NCI-H82 (cell line): ENCODE measurements around the gene IRF9.

Experiments used
- DNase-seq: peaks from one replicate; lab custom pipeline; 2025; lab: John Stamatoyannopoulos, UW

IRF9 gene

GRCh38 chr14:24131549-24131966 is 29.5 kb upstream of the IRF9 start:
- no peak for DNase-seq

DNA sequence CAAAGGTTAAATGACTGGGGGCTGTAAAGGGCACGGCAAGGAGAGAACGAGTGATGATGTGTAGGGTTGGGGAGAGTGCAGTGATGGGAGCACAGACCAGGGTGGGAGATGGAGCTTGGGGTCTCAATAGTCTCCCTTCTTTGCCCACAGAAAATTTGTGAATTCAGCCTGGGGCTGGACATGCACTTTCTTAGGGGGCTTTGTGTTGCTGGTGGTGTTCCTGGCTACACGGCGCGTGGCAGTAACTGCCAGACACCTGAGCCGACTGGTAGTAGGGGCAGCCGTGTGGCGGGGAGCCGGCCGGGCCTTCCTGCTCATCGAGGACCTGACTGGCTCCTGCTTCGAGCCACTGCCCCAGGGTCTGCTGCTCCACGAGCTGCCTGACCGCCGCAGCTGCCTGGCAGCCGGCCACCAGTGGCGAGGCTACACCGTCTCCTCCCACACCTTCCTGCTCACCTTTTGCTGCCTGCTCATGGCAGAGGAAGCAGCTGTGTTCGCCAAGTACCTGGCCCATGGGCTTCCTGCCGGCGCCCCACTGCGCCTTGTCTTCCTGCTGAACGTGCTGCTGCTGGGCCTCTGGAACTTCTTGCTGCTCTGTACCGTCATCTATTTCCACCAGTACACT is 28.9 kb upstream of the IRF9 start:
- DNase-seq = no peak

DNA sequence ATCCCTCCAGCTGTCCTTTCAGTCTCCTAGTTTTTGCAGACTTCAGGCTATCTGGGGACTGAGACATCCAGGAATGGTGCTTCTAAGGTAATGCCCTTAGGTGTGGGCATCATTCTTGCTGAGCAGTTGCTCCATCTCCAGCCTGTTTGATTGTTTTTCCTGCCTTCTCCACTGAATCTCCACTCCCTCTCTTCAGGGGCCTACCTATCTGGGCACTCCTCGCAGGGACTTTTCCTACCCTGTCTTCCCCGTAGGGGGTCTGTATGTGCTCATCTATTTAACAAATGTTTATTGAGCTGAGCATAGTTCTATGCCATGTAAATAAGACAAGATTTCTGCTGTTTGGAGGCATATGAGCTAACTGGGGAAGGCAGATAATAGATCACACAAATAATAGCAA is 28.1 kb upstream of the IRF9 start:
- no peak for DNase-seq

- no peak for DNase-seq
These were observed 27.3 kb upstream of the IRF9 start for GRCh38 chr14:24133735-24134134.

- DNase-seq = no peak
These were observed 25.6 kb upstream of the IRF9 start for GRCh38 chr14:24135584-24135833.

DNA sequence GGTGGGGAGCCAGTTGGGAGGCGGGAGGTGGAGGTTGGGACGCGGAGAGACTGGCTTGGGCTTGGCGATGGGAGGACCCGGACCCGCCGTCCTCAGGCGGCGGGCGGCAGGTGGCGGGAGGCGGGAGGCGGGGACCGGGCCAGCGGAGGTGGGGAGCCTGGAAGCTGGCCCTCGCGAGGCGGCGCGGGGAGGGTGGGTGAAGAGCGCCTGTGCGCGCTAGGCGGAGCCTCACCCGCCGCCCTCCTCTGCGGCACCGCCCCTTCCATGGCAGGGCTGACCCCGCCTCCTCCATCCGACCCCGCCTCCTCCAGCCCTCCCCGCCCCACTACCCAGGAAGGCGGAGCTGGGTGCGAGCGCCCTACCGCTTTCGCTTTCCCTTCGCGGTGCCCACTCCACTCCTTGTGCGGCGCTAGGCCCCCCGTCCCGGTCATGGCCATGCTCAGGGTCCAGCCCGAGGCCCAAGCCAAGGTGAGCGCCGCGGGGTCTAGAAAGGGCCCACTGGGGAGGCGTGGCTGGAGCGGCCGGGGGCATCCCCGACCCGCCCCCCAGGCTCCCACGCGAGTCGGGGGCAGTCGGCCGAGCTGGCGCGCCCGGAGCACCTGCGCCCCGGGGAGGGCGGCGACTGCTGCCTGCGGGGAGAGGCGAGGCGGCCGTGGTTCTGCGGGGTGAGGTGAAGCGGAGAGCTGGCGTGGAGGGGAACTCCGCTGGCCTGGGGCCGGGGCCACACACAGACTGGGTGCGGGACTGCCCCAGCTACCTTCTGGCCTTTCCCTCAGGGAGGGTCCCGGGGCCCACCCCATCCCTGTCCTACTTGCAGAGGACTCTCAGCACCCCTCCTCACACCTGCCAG is 25.0 kb upstream of the IRF9 start, which contains the start of gene PSME1:
Gene PSME1, plus strand, starts transcription at position 361 of the 850 bp plus-strand sequence. Its CDS starts 69 bp downstream, at position 430.
- DNase-seq = peak; percentile 95

GRCh38 chr14:24136684-24137528 is 24.2 kb upstream of the IRF9 start:
- DNase-seq = peak; percentile 36

DNA sequence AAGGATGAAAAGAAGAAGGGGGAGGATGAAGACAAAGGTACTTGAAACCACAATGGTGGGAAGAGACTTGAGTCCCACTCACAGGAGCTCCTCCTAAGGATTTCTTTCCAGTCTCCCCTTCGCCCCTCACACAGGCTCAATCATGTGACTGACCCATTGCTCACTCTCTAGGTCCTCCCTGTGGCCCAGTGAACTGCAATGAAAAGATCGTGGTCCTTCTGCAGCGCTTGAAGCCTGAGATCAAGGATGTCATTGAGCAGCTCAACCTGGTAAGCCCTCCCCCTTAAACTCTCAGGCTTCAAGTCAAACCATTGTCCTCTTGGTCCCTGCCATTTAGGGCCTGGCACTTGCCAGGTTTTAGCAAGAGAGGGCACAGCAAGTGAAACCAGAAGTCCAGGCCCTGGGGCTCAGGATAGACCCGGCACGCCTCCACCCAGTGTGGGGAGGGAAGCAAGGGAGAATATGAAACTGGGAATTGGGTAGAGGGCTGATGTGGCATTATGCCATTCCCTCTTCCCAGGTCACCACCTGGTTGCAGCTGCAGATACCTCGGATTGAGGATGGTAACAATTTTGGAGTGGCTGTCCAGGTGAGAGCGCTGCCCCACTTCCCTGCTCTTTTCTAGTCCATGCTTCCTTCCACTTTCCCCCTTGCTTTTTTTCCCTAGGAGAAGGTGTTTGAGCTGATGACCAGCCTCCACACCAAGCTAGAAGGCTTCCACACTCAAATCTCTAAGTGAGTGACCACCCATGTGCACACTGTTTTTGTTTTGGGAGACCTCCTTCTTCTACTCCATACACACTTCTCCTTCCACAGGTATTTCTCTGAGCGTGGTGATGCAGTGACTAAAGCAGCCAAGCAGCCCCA is 23.3 kb upstream of the IRF9 start:
- DNase-seq = no peak

DNA sequence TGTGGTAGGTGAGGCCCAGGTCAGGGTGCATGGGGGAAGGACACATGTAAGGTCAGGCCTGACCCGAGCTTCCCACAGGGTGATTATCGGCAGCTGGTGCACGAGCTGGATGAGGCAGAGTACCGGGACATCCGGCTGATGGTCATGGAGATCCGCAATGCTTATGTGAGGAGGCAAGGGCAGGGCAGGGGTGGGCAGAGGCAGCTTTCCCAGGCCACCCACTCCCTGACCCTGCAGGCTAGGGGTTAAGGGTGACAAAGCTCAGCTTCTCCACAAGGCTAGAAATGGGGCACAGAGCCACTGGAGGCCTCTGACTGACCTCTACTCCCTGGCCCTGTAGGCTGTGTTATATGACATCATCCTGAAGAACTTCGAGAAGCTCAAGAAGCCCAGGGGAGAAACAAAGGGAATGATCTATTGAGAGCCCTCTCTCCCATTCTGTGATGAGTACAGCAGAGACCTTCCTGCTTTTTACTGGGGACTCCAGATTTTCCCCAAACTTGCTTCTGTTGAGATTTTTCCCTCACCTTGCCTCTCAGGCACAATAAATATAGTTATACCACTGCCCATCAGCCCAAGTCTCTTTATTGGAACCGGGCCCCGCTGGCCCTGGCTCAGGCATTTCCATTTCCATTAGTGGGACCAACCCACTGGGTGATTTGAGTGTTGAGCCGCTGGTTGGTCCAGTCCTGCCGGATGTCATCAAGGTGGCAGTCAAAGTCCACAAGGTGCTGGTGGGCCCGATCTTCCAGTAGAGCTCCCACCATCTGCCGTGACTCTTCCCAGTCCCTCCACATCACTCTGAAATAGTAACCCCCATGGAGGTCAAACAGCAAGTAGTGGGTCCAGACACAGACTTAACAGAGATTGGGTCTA is 22.4 kb upstream of the IRF9 start:
- no peak for DNase-seq

DNA sequence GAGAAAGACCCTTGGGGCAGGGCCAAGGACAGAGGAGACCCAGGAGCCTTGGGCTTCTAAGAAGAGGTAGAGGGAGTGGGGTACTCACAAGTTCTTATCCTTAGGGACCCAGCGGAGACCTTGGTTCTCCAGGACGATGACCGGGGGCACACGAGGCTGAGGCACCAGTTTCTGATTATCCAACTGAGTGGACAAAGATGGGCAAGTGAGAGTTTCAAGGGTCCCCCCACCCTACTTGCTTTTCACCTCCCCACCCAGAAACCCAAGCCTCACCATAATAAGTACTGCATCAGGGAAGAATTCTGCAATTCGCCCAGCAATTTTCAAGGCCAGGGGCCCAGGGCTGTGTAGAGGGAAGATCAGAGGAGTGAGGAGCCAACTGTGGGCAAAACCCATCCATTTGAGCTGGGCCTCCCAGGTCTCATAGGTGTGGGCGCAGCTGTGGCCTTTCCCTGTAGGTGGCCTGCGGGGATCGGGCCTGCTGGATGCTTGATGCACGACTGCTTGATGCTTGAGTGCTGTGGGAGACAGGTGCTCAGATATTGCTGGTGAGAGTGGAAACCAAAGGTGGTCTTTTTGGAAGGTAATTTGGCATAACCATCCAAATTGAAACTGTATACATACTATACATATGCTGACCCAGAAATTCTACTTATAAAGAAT is 21.7 kb upstream of the IRF9 start:
- peak; percentile 2 for DNase-seq

GRCh38 chr14:24141097-24141880 is 19.8 kb upstream of the IRF9 start, which contains the start of gene EMC9:
Gene EMC9, minus strand, starts transcription at chr14:24141591. Its CDS starts 287 bp downstream, at chr14:24141304.
- DNase-seq = peak; percentile 100

DNA sequence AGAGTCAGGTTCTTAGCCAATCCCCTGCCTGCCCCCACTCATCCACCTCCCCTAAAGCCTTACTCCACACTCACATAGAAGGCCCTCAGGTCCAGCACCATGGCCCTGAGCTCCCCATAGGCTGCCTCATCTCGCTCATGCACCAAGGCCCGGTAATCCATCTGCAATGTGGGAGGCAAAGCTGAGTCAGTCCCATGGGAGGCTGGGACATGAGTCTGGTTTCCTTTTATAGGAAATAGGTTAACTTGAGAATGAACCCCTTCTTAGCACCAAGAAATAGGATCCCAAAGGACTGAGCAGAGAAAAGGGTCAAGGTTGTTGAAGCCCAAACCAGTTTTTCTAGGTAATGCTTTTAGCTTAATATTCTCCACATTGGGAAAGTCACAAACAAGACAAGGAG is 17.6 kb upstream of the IRF9 start:
- DNase-seq = no peak

- no peak for DNase-seq
These were observed 16.6 kb upstream of the IRF9 start for GRCh38 chr14:24144451-24144850.

- DNase-seq = no peak
These were observed 15.8 kb upstream of the IRF9 start for GRCh38 chr14:24145219-24145618.

- no peak for DNase-seq
These were observed 15.2 kb upstream of the IRF9 start for GRCh38 chr14:24145690-24146452.

DNA sequence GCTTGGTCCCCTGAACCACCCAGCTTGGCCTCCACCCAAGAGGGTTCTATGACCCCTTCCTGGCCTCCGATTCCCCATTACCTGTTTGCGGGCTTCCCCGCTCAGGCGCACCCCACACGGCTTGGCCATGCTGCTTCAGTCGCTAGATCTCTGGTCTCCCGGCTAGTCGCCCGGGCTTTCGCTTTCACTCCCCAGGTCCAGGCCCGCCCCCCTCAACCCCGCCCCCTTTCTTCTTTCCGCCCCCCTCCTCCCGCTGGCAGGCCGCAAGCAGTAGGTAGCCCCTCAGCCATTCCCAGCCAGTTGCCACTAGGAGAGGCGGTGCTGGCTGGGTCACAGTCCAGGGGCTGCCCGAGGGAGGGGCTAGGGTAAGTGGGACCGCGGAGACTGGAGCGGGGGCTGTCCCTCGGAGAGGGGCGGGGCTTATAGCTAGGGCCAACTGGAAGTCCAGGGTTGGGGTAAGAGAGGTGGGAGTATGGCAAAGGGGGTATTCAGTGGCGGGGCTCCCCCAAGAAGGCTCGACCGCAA is 14.6 kb upstream of the IRF9 start, which contains the start of gene PSME2:
Gene PSME2, minus strand, starts transcription at position 158 of the 525 bp plus-strand sequence. Its CDS starts 29 bp downstream, at position 129.
- peak; percentile 98 for DNase-seq

DNA sequence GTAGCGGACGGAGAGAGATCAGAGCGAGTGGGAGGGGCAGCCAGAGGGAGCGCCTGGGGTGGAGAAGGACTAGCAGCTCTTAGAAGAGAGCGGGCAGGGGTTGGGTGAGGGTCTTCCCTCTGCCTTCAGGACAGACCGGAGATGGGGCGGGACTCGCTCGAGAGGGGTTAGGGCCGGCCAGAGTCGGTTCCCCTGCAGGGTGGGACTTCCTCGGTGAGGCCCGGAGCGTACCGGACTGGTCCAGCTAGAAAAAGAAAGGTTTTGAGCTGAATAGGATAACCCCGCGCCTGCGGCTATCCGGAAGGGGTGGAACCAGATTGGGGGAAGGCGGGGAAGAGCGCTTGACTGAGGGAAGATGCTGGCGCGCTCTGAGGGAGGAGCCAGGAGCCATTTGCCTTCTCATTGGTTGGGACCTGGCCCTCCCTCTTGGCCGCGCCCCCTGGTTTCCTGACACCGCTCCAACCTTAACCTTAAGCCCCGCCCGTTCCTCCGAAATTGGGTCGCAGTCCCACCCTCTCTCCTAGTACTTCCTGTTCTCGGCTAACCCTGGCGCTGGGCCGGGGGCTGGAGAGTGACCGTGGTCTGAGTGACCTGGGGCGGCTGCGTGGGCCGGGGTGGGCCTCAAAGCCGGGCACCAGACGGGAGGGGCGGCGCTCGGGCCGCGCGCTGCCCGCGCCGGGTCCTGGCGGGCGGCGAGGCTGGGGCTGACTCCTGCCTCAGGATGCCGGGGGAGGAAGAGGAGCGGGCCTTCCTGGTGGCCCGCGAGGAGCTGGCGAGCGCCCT is 13.9 kb upstream of the IRF9 start, which contains the start of gene RNF31:
Gene RNF31, plus strand, starts transcription at position 521 of the 783 bp plus-strand sequence. Its CDS starts 201 bp downstream, at position 722.
- DNase-seq = peak; percentile 99
